ENCODE results near the gene ARRB1. TPM values are rescaled to one million over a fixed set of nuclear protein-coding genes. Genes with fewer than 3 reads are reported as not detected.

ARRB1 gene
- total and polyA plus RNA-seq, 10 donors = 11.6 to 139 (median 78.1) TPM

GRCh38 chr11:75240311-75241035 is 111.0 kb downstream of the ARRB1 start, which contains the start of gene TPBGL:
Gene TPBGL (plus strand): TSS chr11:75240774. CDS start chr11:75241050, 276 bp downstream.
- TF ChIP-seq POLR2AphosphoS5 (IDR thresholded peaks at IDR 0.05) = peak in 1 of 3 donors; percentile 47
- no peak for TF ChIP-seq CTCF (IDR thresholded peaks at IDR 0.05 in 8 of 11, conservative IDR thresholded peaks at IDR 0.05 in 3 of 11)
- no peak for TF ChIP-seq POLR2A (IDR thresholded peaks at IDR 0.05)
- no peaks in the 10 kb centered on the region for H3K9me3 ChIP-seq
- peaks cover 2 to 96% (median 50%) of the 10 kb centered on the region in 7 donors for H3K27me3 ChIP-seq (replicated peaks in 1 of 7)
- H3K27ac ChIP-seq = peak within 1 kb of the TSS in 4 of 8 donors; percentile 17 to 50 (median 29)
- WGBS, 5 donors = 2 to 10% (median 4%) methylated on average over 23 to 58 of the region's 58 CpGs
- H3K36me3 ChIP-seq = no peaks in the 10 kb centered on the region
- DNase-seq = peak; percentile 76
- H3K4me1 ChIP-seq = peaks cover 0 to 25% (median 17%) of the 10 kb centered on the region in 6 donors
- intact Hi-C loops (cut with DNase I; ENCODE audit: low total_unique reads) = loop anchor here (5.0 to 10.0 kb wide), 2 partner anchors 98 to 306 kb away; no protein-coding TSS in a partner anchor
- peak within 1 kb of the TSS; percentile 6 to 84 (median 46) for H3K4me3 ChIP-seq

GRCh38 chr11:75239531-75240290 is 111.8 kb downstream of the ARRB1 start:
- Histone ChIP-seq H3K4me1 (peaks cover 0 to 25% (median 17%) of the 10 kb centered on the region in 6 donors), H3K27me3 (replicated peaks in 1 of 7) (peaks cover 2 to 97% (median 50%) of the 10 kb centered on the region in 7 donors), H3K9me3 (no peaks in the 10 kb centered on the region), H3K27ac (no peak overlapping the region), H3K4me3 (peak overlapping the region in 2 of 8 donors; percentile 44 to 84), H3K36me3 (no peaks in the 10 kb centered on the region)
- WGBS, 5 donors = 48 to 62% (median 54%) methylated on average over 10 of the region's 10 CpGs
- TF ChIP-seq POLR2A (IDR thresholded peaks at IDR 0.05) = no peak
- no peak for TF ChIP-seq CTCF (IDR thresholded peaks at IDR 0.05 in 8 of 11, conservative IDR thresholded peaks at IDR 0.05 in 3 of 11)
- TF ChIP-seq POLR2AphosphoS5 (IDR thresholded peaks at IDR 0.05) = no peak
- DNase-seq = no peak
- intact Hi-C loops (cut with DNase I; ENCODE audit: low total_unique reads) = loop anchor here (5.0 to 10.0 kb wide), 2 partner anchors 97 to 305 kb away; no protein-coding TSS in a partner anchor

DNA sequence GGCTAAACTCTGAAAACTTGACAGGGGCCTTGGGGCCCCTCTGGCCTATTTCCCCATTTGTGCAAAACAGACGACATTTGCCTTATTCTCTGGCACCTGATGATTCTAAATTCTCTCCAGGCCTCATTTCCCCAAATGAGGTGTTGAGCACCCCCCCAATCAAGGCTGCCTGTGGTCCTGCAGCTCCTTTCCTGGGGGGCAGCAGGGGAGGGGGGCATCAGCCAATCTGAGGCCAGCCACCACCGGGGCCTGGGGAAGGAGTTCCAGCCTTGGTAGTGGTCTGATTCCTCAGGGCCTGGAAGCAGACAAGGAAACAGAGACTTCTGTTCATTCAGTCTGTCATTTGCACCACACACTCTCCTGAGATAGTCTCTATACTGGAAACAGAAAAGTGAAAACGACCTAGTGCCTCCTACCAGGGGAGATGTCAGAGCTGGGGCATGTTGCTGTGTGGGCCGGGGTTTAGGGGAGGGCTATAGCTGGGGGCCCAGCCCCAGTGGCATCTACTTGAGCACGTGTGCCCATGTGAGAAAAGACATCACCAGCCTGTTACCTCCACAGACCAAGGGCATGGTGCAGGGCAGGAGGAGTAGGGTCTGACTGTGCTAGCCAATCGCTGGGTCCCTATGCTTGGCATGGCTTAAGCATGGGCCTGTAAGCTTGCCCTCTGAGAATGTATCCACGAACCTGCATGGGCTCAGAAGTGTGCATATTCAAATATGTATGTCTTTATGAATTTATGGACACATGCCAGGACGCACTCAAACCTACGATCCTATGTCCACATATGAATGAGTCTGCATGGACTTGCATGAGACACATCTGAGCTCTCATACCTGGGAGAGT is 112.6 kb downstream of the ARRB1 start:
- 74 to 86% (median 80%) methylated on average over 8 to 9 of the region's 9 CpGs for WGBS, 5 donors
- TF ChIP-seq POLR2AphosphoS5 (IDR thresholded peaks at IDR 0.05) (no peak), CTCF (IDR thresholded peaks at IDR 0.05 in 8 of 11, conservative IDR thresholded peaks at IDR 0.05 in 3 of 11) (no peak), POLR2A (IDR thresholded peaks at IDR 0.05) (no peak)
- no peak for DNase-seq
- no peak overlapping the region for H3K4me3 ChIP-seq
- H3K36me3 ChIP-seq = no peaks in the 10 kb centered on the region
- H3K9me3 ChIP-seq = no peaks in the 10 kb centered on the region
- H3K27me3 ChIP-seq (replicated peaks in 1 of 7) = peaks cover 2 to 96% (median 45%) of the 10 kb centered on the region in 7 donors
- intact Hi-C loops (cut with DNase I; ENCODE audit: low total_unique reads) = no loop called here
- peaks cover 0 to 25% (median 17%) of the 10 kb centered on the region in 6 donors for H3K4me1 ChIP-seq
- H3K27ac ChIP-seq = no peak overlapping the region

Data from spleen (tissue), 11 donors.